IPS DF 6.9 (cell line): ENCODE measurements around the gene PGAP1.

ENCODE experiments used
- DNase-seq: peaks from one replicate; pipeline ENCODE4 v3.0.0-alpha.2; 2013; ENCODE audit warnings: low read depth, low spot score
- H3K27ac ChIP-seq: one replicate; pipeline ENCODE4 v1.5.1; 2013; ENCODE audit warnings: low read length, control low read depth
- H3K27me3 ChIP-seq: 2 replicates; pipeline ENCODE4 v1.6.1; 2013; ENCODE audit warnings: mild to moderate bottlenecking, low read length; ENCODE audit not compliant: control insufficient read depth, insufficient read depth
- H3K36me3 ChIP-seq: 2 replicates; pipeline ENCODE4 v1.6.1; 2013; ENCODE audit warnings: low read length; ENCODE audit not compliant: control insufficient read depth, insufficient read depth
- H3K4me1 ChIP-seq: 2 replicates; pipeline ENCODE4 v1.6.1; 2013; ENCODE audit warnings: low read length; ENCODE audit not compliant: control insufficient read depth, insufficient read depth
- H3K4me3 ChIP-seq: 2 replicates; pipeline ENCODE4 v1.5.1; 2013; ENCODE audit warnings: mild to moderate bottlenecking, low read length
- H3K9me3 ChIP-seq: 2 replicates; pipeline ENCODE4 v1.6.1; 2013; ENCODE audit warnings: low read length, inconsistent platforms; ENCODE audit not compliant: control insufficient read depth, insufficient read depth
- whole genome bisulfite sequencing: extraction: QIAGEN DNeasy Blood & Tissue Kit; methylation state at CpG from one replicate; pipeline ENCODE4 v1.1.7; 2013; ENCODE audit warnings: mixed read lengths, missing lambda C conversion rate; ENCODE audit not compliant: insufficient read length, insufficient coverage; 5-methylcytosine and 5-hydroxymethylcytosine counted together

Gene PGAP1

DNA sequence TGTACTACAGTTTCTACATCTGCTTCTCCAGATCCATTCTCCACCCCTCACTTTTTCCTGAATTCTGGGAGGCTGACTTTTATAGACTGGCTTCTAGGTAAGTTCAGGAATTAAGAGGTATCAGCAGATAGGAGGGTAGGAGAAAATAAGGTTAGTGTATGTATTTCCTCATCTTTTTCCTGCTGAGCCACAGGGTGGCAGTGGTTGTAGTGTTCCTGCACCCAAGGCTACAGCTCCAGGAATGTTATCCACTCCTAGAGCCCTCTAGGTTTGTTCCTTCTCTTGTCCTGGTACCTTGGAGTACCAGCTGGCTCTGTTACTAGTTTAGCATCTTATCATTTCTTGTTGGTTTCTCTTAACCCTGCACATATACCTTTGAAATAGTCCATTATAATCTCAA lies 76.6 kb downstream of the PGAP1 start:
- no peaks in the 10 kb centered on the region for H3K27me3 ChIP-seq
- H3K9me3 ChIP-seq, result no peaks in the 10 kb centered on the region
- H3K4me3 ChIP-seq, result no peak overlapping the region
- H3K27ac ChIP-seq, result no peak overlapping the region
- no peaks in the 10 kb centered on the region for H3K36me3 ChIP-seq
- H3K4me1 ChIP-seq, result no peaks in the 10 kb centered on the region
- no peak for DNase-seq

DNA sequence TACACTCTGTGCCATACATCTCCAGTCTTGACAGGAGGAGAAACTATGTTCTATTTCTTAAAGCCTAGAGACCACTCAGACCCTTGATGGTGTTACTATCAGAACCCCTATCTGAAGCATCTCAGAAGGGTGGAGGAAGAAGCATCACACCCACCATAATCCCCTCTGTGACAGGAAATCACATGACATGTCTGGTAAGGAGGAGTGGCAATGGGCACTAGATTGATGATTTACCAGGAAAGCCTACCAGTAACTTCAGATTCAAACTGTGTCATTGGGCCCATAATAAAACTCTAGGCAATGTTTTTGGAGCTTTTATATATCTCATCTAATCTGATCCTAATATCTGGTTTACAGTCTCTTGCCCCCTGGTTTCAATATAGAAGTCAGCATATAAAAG lies 80.2 kb downstream of the PGAP1 start:
- no peaks in the 10 kb centered on the region for H3K27me3 ChIP-seq
- no peaks in the 10 kb centered on the region for H3K9me3 ChIP-seq
- no peak for DNase-seq
- H3K4me1 ChIP-seq, result no peaks in the 10 kb centered on the region
- H3K4me3 ChIP-seq, result no peak overlapping the region
- H3K27ac ChIP-seq, result no peak overlapping the region
- no peaks in the 10 kb centered on the region for H3K36me3 ChIP-seq

DNA sequence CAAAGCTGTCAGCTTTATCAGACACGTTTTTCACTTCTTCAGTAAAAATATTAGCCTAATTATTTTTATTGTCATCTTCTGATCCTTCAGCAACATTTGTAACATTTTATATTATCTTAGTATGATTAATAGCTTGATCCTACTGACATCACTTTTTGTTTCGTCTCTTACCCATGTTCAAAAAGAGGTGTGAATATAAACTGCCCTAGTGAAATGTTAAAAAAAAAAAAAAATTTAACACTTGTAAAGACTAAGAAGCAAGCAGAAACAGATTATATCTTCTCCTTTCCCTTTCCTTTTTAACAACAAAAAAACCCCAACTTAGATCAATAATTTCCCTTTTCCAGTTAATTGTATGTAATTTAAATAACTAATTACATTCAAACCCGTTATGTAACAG lies 81.1 kb downstream of the PGAP1 start:
- Histone ChIP-seq H3K4me1 (no peaks in the 10 kb centered on the region), H3K9me3 (no peaks in the 10 kb centered on the region), H3K27me3 (no peaks in the 10 kb centered on the region), H3K27ac (no peak overlapping the region), H3K4me3 (no peak overlapping the region), H3K36me3 (no peaks in the 10 kb centered on the region; the same call in 1 of the 2 replicates)
- no peak for DNase-seq
- no CpG with 5 or more reads among the region's 3 CpGs for WGBS

DNA sequence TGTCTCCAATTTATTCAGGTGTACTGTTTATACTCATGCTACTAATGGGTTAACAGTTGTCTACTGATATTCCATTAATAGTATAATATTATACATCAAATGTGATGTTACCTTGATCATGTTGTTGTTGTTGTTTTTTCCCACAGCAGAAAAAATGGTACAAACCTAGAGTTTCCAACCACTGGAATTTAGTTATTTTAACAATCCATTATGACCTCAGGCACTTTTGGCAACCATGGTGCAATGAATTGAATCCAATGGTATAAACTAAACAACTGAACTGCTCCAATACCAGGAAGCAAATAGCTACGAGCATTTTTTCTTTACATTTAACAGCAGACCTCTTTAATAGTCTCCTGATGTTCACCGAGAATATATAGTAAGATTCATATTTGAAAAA lies 86.3 kb downstream of the PGAP1 start:
- no CpG with 5 or more reads among the region's 2 CpGs for WGBS
- Histone ChIP-seq H3K4me3 (no peak overlapping the region), H3K27ac (no peak overlapping the region), H3K4me1 (no peaks in the 10 kb centered on the region), H3K27me3 (no peaks in the 10 kb centered on the region), H3K9me3 (no peaks in the 10 kb centered on the region), H3K36me3 (no peaks in the 10 kb centered on the region; the same call in 1 of the 2 replicates)
- no peak for DNase-seq

DNA sequence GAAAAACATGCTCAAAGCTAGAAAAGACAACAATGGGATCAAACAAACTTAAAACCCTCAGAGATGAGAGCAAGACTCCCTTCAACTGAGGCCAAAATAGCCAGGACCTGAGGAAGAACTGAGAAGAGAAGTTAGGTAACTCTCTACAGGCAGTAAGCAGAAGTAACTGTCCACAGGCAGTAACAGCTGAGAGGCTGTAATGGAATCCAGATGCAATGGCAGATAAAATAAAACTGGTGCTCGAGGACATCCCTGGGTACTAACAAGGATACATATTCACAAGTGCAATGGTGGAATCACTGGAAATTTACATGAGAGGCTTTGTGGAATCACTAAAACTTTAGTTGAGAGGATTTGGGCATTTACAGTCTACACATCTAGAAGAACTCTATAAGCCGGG lies 86.9 kb downstream of the PGAP1 start:
- Histone ChIP-seq H3K36me3 (no peaks in the 10 kb centered on the region; the same call in 1 of the 2 replicates), H3K27ac (no peak overlapping the region), H3K4me1 (no peaks in the 10 kb centered on the region), H3K27me3 (no peaks in the 10 kb centered on the region), H3K9me3 (no peaks in the 10 kb centered on the region), H3K4me3 (no peak overlapping the region)
- no peak for DNase-seq
- WGBS, result no CpG with 5 or more reads among the region's 2 CpGs

DNA sequence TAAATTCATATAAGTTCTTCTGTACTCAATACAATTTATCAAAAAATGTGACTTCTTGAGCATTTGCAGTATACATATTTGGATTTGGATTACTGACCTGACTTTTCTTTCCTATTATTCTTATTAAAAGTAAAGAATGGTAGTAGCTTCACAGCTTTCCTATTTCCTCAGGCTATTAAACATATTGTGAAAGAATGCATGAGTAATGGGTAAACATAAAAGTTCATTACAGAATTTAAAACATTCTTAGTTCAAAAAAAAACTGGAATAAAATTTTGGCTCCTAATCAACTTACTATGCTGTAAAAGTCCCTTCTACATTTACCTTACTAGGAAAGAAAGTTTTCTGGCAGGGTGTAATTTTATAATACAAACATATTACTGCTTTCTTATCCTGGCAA lies 90.1 kb downstream of the PGAP1 start:
- H3K4me1 ChIP-seq, result no peaks in the 10 kb centered on the region
- H3K9me3 ChIP-seq, result no peaks in the 10 kb centered on the region
- DNase-seq, result no peak
- H3K27ac ChIP-seq, result no peak overlapping the region
- no peak overlapping the region for H3K4me3 ChIP-seq
- no peaks in the 10 kb centered on the region for H3K27me3 ChIP-seq
- no peaks in the 10 kb centered on the region; the same call in 1 of the 2 replicates for H3K36me3 ChIP-seq

DNA sequence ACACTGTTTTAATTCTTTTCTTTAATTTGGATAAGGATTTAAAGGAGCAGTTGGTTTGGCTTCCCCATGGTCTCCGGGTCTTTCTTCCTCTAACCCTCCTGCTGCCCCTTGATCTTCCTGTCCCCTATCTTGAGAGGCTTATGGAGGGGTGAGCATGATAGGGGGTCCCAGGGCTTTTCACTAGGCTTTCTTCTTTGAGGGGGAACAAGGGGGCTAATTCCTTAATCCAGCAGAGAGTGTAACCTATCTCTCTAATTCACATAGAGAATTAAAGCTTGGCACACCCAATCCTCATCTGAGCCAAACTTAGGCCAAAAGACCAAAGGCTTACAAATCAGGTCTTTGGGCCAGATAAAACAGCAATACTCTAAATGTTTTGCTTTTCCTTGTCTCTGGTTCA lies 95.8 kb downstream of the PGAP1 start:
- Histone ChIP-seq H3K9me3 (no peaks in the 10 kb centered on the region), H3K4me1 (no peaks in the 10 kb centered on the region)
- WGBS, result no CpG with 5 or more reads among the region's 1 CpG

DNA sequence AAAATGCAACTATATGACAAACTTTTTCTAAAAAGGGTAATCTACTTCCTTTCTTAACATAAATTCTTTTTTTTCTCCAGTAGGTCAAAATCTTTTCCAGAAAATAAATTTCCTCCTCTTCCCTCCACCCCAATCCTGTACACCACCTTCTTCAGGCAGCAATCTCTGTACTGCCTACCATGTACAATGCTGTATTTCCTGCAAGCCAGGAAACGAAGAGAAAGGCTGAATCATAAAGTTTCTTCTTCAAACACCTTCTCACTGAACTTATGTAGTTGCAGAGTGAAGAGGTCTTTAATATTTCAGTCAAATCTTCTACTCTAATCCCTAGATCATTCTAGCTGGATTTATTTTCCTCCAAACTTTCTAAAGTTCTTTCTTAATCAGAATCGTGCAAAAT lies 99.2 kb downstream of the PGAP1 start:
- no peaks in the 10 kb centered on the region for H3K4me1 ChIP-seq
- no peaks in the 10 kb centered on the region for H3K9me3 ChIP-seq
- H3K36me3 ChIP-seq, result no peaks in the 10 kb centered on the region
- H3K27ac ChIP-seq, result no peak overlapping the region
- H3K27me3 ChIP-seq, result no peaks in the 10 kb centered on the region
- DNase-seq, result no peak
- whole genome bisulfite sequencing, result no CpG with 5 or more reads among the region's 2 CpGs
- no peak overlapping the region for H3K4me3 ChIP-seq

More for the DNA sequence above, 95.8 kb downstream of the PGAP1 start:
- Histone ChIP-seq H3K27ac (no peak overlapping the region), H3K27me3 (no peaks in the 10 kb centered on the region), H3K4me3 (no peak overlapping the region), H3K36me3 (no peaks in the 10 kb centered on the region)
- no peak for DNase-seq

DNA sequence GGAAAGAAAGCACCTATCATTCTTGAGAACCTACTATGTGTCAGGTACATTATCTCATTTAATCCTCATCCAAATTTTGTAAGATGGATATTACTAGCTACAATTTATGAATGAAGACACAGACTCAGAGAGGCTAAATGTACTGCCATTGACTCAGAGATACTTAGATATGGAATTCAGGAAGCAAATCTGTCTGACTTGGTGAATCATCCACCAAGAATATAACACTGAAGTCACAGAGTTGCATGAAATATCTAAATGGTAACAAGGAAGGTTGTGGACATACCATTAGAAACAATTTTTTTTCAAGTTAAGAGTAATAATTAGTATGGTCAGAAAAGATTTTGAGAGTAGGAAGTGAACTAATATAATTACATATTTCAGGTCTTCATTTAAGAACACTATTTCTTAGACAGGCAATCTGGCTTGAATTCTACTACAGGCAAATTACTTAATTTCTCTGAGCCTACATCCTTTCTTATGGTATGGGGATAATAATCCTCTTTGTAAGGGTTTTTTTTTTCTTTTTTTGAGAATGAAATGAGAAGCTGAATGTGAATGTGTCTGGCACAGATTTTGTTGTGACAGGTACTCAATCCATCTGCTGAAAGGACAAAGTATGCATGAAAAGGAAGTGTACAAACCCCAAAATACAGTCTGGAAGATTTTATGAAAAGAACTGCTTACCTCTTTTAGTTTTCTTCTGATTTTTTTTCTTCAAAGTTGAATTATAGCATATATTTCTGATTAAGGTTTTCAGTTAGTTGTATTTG lies 102.6 kb downstream of the PGAP1 start:
- Histone ChIP-seq H3K36me3 (no peaks in the 10 kb centered on the region), H3K27ac (no peak overlapping the region), H3K4me3 (no peak overlapping the region), H3K4me1 (no peaks in the 10 kb centered on the region), H3K9me3 (no peaks in the 10 kb centered on the region), H3K27me3 (no peaks in the 10 kb centered on the region)
- DNase-seq, result no peak

DNA sequence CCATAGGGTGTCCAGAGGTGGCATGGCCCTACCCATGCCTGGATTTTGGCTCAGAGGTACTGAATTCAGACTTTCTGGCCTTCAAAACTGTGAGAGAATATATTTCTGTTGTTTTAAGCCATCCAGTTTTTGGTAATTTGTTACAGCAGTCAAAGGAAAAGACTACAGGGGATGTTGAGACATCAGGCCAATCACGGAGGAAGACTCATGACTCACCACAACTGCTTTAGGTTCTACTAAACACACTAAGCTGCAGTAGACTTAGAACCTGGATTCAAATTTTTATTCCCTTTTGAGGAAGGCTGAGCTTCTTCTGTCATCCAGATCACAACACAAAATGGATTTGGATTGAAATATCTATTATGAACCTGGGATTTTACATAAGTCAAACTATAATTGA lies 105.3 kb downstream of the PGAP1 start:
- WGBS, result no CpG with 5 or more reads among the region's 1 CpG
- Histone ChIP-seq H3K27ac (no peak overlapping the region), H3K27me3 (no peaks in the 10 kb centered on the region), H3K4me1 (no peaks in the 10 kb centered on the region), H3K36me3 (no peaks in the 10 kb centered on the region), H3K9me3 (no peaks in the 10 kb centered on the region; the same call in 1 of the 2 replicates), H3K4me3 (no peak overlapping the region)
- no peak for DNase-seq

DNA sequence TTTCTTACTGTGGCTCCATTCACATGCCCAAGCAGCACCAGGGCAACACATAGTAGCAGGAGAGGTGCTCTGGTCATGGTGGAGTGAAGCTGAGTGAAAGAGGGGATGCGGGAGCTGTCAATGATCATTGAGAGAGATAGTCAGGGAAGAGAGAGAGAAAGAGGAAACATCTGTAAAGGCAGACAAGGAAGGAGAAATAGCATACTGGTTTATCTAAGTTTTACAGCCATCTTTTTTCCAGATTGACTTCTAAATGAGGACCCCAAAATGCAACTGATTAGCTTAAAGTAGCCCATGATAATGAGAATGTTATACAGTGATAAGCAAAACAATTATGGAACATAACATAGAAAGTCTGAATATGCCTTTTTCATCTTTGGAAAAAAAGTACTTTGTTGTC lies 117.2 kb downstream of the PGAP1 start, which contains the start of gene C2orf66:
C2orf66 (minus strand) TSS at position 96 of the 400 bp plus-strand sequence; CDS start at position 77, 19 bp downstream.
- H3K4me1 ChIP-seq, result no peaks in the 10 kb centered on the region
- no CpG with 5 or more reads among the region's 1 CpG for WGBS

More for the DNA sequence above, 117.2 kb downstream of the PGAP1 start, which contains the start of gene C2orf66:
- Histone ChIP-seq H3K4me3 (no peak within 1 kb of the TSS), H3K27me3 (no peaks in the 10 kb centered on the region), H3K36me3 (no peaks in the 10 kb centered on the region), H3K27ac (no peak within 1 kb of the TSS), H3K9me3 (no peaks in the 10 kb centered on the region)
- DNase-seq, result no peak
